SH-SY5Y (cell line): ENCODE results near the gene GCAT.

Experiments
- GATA2 ChIP-seq: IDR thresholded peaks from 2 replicates; pipeline ENCODE4 v1.6.1; 2011; ENCODE audit warnings: mild to moderate bottlenecking, low read depth, low read length
- GATA3 ChIP-seq: IDR thresholded peaks from 2 replicates; pipeline ENCODE4 v1.6.1; 2011; ENCODE audit warnings: low read depth, mild to moderate bottlenecking, low read length, moderate library complexity

GRCh38 chr22:37778370-37779009, 29.2 kb upstream of the GCAT start:
- TF ChIP-seq GATA3 (no peak), GATA2 (no peak)
